Measurements from ENCODE around the gene IGDCC3.

Gene IGDCC3

GRCh38 chr15:65379986-65380385, 2.2 kb upstream of the IGDCC3 start:
- no peaks in the 10 kb centered on the region for H3K9me2 ChIP-seq (ENCODE audit: low read depth, low read length)
- no peaks in the 10 kb centered on the region for H3K36me3 ChIP-seq (ENCODE audit: insufficient read depth, low read length)
- H4K20me1 ChIP-seq (ENCODE audit: insufficient read depth, low read length) = no peaks in the 10 kb centered on the region
- no peak overlapping the region for H2AFZ ChIP-seq (ENCODE audit: low read length)
- H3K79me2 ChIP-seq (ENCODE audit: insufficient read depth, low read length) = no peaks in the 10 kb centered on the region
- H3K27ac ChIP-seq (ENCODE audit: low read depth, low read length, poor library complexity, severe bottlenecking) = no peak overlapping the region
- no peak overlapping the region for H3K4me3 ChIP-seq (ENCODE audit: low read depth, low read length, poor library complexity, severe bottlenecking)
- peaks cover 1% of the 10 kb centered on the region for H3K4me1 ChIP-seq (ENCODE audit: insufficient read depth, low read length, severe bottlenecking)
- H3F3A ChIP-seq (ENCODE audit: insufficient read depth, low read length) = no peaks in the 10 kb centered on the region
- no peak overlapping the region for H3K4me2 ChIP-seq (ENCODE audit: low read length)
- no peak overlapping the region for H3K9ac ChIP-seq (ENCODE audit: low read length)
- no peaks in the 10 kb centered on the region for H3K9me3 ChIP-seq (ENCODE audit: low read length)
- TF ChIP-seq EZH2 (IDR thresholded peaks at IDR 0.05; ENCODE audit: borderline replicate concordance, low read length) (no peak), CTCF (IDR thresholded peaks at IDR 0.05; ENCODE audit: low read length) (no peak)
- H3K27me3 ChIP-seq (ENCODE audit: insufficient read depth, low read length) = no peaks in the 10 kb centered on the region

DNA sequence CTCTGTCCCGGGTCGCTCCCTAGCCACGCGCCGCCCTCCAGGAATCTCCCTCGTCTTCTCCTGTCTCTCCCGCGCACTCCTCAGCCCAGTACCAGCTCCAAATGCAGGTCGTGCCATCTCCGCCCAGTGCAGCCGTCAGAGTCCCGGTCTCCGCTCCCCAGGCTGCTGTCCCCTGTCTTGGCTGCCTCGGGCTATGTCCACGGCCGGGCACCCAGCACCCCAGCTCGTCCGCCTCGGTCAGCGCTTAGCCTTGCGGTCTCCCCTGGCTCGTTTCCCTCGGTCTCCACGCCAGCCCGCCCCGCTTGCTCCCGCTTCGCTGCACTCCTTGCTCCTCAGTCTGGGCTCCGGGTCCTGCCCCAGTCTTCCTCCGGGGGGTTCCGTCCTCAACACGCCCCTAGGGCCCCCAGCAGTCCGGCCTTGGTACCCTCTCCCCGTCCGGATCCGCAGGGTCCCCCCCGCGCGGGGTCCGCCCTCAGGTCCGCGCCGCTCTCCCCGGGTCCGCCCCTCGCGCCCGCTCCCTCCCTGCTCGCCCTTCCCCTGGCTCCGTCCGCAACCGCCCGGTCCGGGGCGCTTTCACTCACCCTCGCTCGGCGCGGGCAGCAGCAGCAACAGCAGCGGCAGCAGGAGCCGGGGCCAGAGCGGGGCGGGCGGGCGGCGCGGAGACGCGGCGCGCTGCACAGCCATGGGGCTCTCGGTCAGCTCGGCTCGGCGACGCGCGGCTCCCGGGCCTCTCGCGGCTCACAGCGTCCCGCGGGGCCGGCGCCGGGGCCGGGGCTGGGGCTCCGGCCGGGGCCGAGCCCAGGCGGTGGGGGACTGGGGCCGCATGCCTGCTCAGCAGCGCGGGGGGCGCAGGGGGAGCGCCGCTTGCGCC, 462 bp downstream of the IGDCC3 start:
- no peaks in the 10 kb centered on the region for H3K4me1 ChIP-seq (ENCODE audit: insufficient read depth, low read length, severe bottlenecking)
- no peak overlapping the region for H3K9ac ChIP-seq (ENCODE audit: low read length)
- no peak overlapping the region for H2AFZ ChIP-seq (ENCODE audit: low read length)
- H3F3A ChIP-seq (ENCODE audit: insufficient read depth, low read length) = no peaks in the 10 kb centered on the region
- no peak overlapping the region for H3K27ac ChIP-seq (ENCODE audit: low read depth, low read length, poor library complexity, severe bottlenecking)
- no peaks in the 10 kb centered on the region for H4K20me1 ChIP-seq (ENCODE audit: insufficient read depth, low read length)
- H3K9me3 ChIP-seq (ENCODE audit: low read length) = no peaks in the 10 kb centered on the region
- H3K4me3 ChIP-seq (ENCODE audit: low read depth, low read length, poor library complexity, severe bottlenecking) = no peak overlapping the region
- H3K27me3 ChIP-seq (ENCODE audit: insufficient read depth, low read length) = no peaks in the 10 kb centered on the region
- H3K9me2 ChIP-seq (ENCODE audit: low read depth, low read length) = no peaks in the 10 kb centered on the region
- no peak for TF ChIP-seq CTCF (IDR thresholded peaks at IDR 0.05; ENCODE audit: low read length)
- no peak for TF ChIP-seq EZH2 (IDR thresholded peaks at IDR 0.05; ENCODE audit: borderline replicate concordance, low read length)
- no peaks in the 10 kb centered on the region for H3K79me2 ChIP-seq (ENCODE audit: insufficient read depth, low read length)
- no peak overlapping the region for H3K4me2 ChIP-seq (ENCODE audit: low read length)
- no peaks in the 10 kb centered on the region for H3K36me3 ChIP-seq (ENCODE audit: insufficient read depth, low read length)

- H3K4me3 ChIP-seq (ENCODE audit: low read depth, low read length, poor library complexity, severe bottlenecking) = no peak overlapping the region
- no peaks in the 10 kb centered on the region for H3K4me1 ChIP-seq (ENCODE audit: insufficient read depth, low read length, severe bottlenecking)
- H3K79me2 ChIP-seq (ENCODE audit: insufficient read depth, low read length) = no peaks in the 10 kb centered on the region
- no peaks in the 10 kb centered on the region for H4K20me1 ChIP-seq (ENCODE audit: insufficient read depth, low read length)
- H3K36me3 ChIP-seq (ENCODE audit: insufficient read depth, low read length) = no peaks in the 10 kb centered on the region
- H3K27me3 ChIP-seq (ENCODE audit: insufficient read depth, low read length) = 0 out of 2 replicates have a peak, but pooled peaks cover 3% of the 10 kb centered on the region
- H3K9me3 ChIP-seq (ENCODE audit: low read length) = no peaks in the 10 kb centered on the region
- no peaks in the 10 kb centered on the region for H3F3A ChIP-seq (ENCODE audit: insufficient read depth, low read length)
- H2AFZ ChIP-seq (ENCODE audit: low read length) = no peak overlapping the region
- no peak overlapping the region for H3K27ac ChIP-seq (ENCODE audit: low read depth, low read length, poor library complexity, severe bottlenecking)
- no peak for TF ChIP-seq EZH2 (IDR thresholded peaks at IDR 0.05; ENCODE audit: borderline replicate concordance, low read length)
- TF ChIP-seq CTCF (IDR thresholded peaks at IDR 0.05; ENCODE audit: low read length) = no peak
- no peak overlapping the region for H3K4me2 ChIP-seq (ENCODE audit: low read length)
- H3K9me2 ChIP-seq (ENCODE audit: low read depth, low read length) = no peaks in the 10 kb centered on the region
- H3K9ac ChIP-seq (ENCODE audit: low read length) = no peak overlapping the region
Measured at GRCh38 chr15:65376767-65377104, 1.1 kb downstream of the IGDCC3 start.
